OCI-LY7 (cell line): ENCODE measurements around the gene HACD3. TPM values are rescaled to one million over a fixed set of nuclear protein-coding genes. Genes with fewer than 3 reads are reported as not detected.
"Not testable (repeated sequence)": the region's sequence is repeated elsewhere in the genome, so short reads cannot be mapped to it uniquely, and the experiment has no call there.

Experiments
- BruUV-seq: library from RNA; stranded (reverse); fragments of 400-500 nt; replicated peaks from 2 replicates; lab custom pipeline; 2021; lab: Mats Ljungman, UMichigan
- CTCF ChIA-PET: fragments of 300-600 bp; sonication (Branson Sonifier 250); formaldehyde crosslinking; loops from one replicate; lab custom pipeline; 2022; ENCODE audit warnings: antibody characterized with exemption; ENCODE audit not compliant: unreplicated experiment; lab: Charles Lee
- POLR2A ChIA-PET: fragments of 300-600 bp; sonication (Branson Sonifier 250); formaldehyde crosslinking; loops from one replicate; lab custom pipeline; 2022; ENCODE audit warnings: antibody characterized with exemption; lab: Charles Lee
- DNase-seq: peaks from one replicate; pipeline ENCODE4 v3.0.0-alpha.2; 2015; ENCODE audit warnings: low spot score
- H2AFZ ChIP-seq: fragments of 200-600 bp; sonication (generic), shearing (Covaris generic); 2 replicates; pipeline ENCODE4 v1.6.1; 2014; ENCODE audit warnings: mild to moderate bottlenecking, antibody characterized with exemption, low read length, moderate library complexity
- H3K27ac ChIP-seq: fragments of 200-600 bp; sonication (generic); 2 replicates; pipeline ENCODE4 v1.5.1; 2014; ENCODE audit warnings: mixed run types, low read depth, mild to moderate bottlenecking, moderate library complexity, low read length, inconsistent platforms; ENCODE audit not compliant: poor library complexity, severe bottlenecking
- H3K36me3 ChIP-seq: fragments of 200-600 bp; sonication (generic); 2 replicates; pipeline ENCODE4 v1.6.1; 2014; ENCODE audit warnings: mild to moderate bottlenecking, antibody characterized with exemption, low read length, moderate library complexity, mixed read lengths; ENCODE audit not compliant: insufficient read depth
- H3K4me1 ChIP-seq: fragments of 200-600 bp; sonication (generic); 2 replicates; pipeline ENCODE4 v1.5.1; 2014; ENCODE audit warnings: mild to moderate bottlenecking, low read length; ENCODE audit not compliant: insufficient read depth, poor library complexity, severe bottlenecking
- H3K4me2 ChIP-seq: fragments of 200-600 bp; sonication (generic); 2 replicates; pipeline ENCODE4 v1.6.1; 2014; ENCODE audit warnings: mild to moderate bottlenecking, low read length
- H3K4me3 ChIP-seq: fragments of 200-600 bp; sonication (generic); 2 replicates; pipeline ENCODE4 v1.5.1; 2014; ENCODE audit warnings: mild to moderate bottlenecking, low read depth, low read length; ENCODE audit not compliant: poor library complexity, severe bottlenecking
- H3K79me2 ChIP-seq: fragments of 200-600 bp; sonication (generic); 2 replicates; pipeline ENCODE4 v1.6.1; 2016; ENCODE audit warnings: low read depth, mild to moderate bottlenecking, low read length, moderate library complexity, mixed read lengths; ENCODE audit not compliant: insufficient read depth
- H3K9me2 ChIP-seq: fragments of 200-600 bp; sonication (generic); 2 replicates; pipeline ENCODE4 v1.6.1; 2016; ENCODE audit warnings: mild to moderate bottlenecking, low read length, mixed read lengths; ENCODE audit not compliant: insufficient read depth
- H3K9me3 ChIP-seq: fragments of 200-600 bp; sonication (generic); 2 replicates; pipeline ENCODE4 v1.6.1; 2014; ENCODE audit warnings: mild to moderate bottlenecking, mixed run types, low read length, mixed read lengths
- H4K20me1 ChIP-seq: fragments of 200-600 bp; sonication (generic); 2 replicates; pipeline ENCODE4 v1.6.1; 2014; ENCODE audit warnings: mild to moderate bottlenecking, antibody characterized with exemption, low read length, moderate library complexity, mixed read lengths; ENCODE audit not compliant: insufficient read depth
- EZH2phosphoT487 ChIP-seq: fragments of 200-600 bp; sonication (generic); IDR thresholded peaks from 2 replicates; pipeline ENCODE4 v1.6.1; 2018; ENCODE audit warnings: low read depth, borderline replicate concordance, mild to moderate bottlenecking, mixed run types, antibody characterized with exemption, low read length, moderate library complexity, mixed read lengths
- intact Hi-C: fragments of 100-400 bp; cut with micrococcal nuclease; formaldehyde crosslinking; loops from one replicate; pipeline ENCODE4 v1.10.0; 2022; ENCODE audit not compliant: unreplicated experiment
- total RNA-seq, 2 experiments: library from RNA; depleted of rRNA in 1 of 2; stranded (reverse); fragments of >200 nt in 1 of 2; shearing (Covaris generic) in 1 of 2; gene quantifications; 2 replicates each; pipeline ENCODE4 v1.2.3, GENCODE V29; 2014 to 2022
- TF ChIP-seq, protein P1 (sequence below): fragments of 200-600 bp; sonication (generic); conservative IDR thresholded peaks from 2 replicates; pipeline ENCODE4 v1.5.1; 2014; ENCODE audit warnings: mild to moderate bottlenecking, antibody characterized with exemption, low read length, moderate library complexity, mixed read lengths

The HACD3 gene
- total RNA-seq, 2 experiments from 2014 or later, result 29.2 to 50.5 TPM

DNA sequence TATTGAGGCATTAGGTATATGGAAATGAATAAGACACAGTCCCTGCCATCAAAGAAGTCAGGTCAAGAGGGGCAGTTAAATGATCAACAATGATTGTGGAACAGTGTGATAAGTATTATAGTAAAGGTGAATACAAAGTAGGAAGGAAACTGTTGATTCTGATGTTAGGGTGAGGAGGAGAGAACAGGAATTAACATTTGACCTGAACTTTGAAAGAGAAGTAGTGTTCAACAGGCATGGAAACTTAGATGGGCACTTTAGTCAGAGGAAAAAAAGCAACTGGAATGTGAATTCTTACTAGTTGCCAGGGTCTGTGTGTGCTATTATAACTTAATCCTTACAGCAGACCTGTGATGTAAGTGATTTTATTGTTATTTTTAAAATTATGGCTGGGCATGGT lies 17.6 kb downstream of the HACD3 start:
- no peaks in the 10 kb centered on the region for H3K9me2 ChIP-seq
- peaks cover 37% of the 10 kb centered on the region for H3K79me2 ChIP-seq
- intact Hi-C loops, result no loop called here
- no peak overlapping the region for H3K27ac ChIP-seq
- DNase-seq, result no peak
- BruUV-seq, result no TSS peak
- CTCF ChIA-PET, result no interaction called here
- TF ChIP-seq, protein P1, sequence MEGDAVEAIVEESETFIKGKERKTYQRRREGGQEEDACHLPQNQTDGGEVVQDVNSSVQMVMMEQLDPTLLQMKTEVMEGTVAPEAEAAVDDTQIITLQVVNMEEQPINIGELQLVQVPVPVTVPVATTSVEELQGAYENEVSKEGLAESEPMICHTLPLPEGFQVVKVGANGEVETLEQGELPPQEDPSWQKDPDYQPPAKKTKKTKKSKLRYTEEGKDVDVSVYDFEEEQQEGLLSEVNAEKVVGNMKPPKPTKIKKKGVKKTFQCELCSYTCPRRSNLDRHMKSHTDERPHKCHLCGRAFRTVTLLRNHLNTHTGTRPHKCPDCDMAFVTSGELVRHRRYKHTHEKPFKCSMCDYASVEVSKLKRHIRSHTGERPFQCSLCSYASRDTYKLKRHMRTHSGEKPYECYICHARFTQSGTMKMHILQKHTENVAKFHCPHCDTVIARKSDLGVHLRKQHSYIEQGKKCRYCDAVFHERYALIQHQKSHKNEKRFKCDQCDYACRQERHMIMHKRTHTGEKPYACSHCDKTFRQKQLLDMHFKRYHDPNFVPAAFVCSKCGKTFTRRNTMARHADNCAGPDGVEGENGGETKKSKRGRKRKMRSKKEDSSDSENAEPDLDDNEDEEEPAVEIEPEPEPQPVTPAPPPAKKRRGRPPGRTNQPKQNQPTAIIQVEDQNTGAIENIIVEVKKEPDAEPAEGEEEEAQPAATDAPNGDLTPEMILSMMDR, result no peak
- no peak for TF ChIP-seq EZH2phosphoT487
- H2AFZ ChIP-seq, result no peak overlapping the region
- no peak overlapping the region for H3K4me3 ChIP-seq
- no peaks in the 10 kb centered on the region; the same call in 1 of the 2 replicates for H4K20me1 ChIP-seq
- no peaks in the 10 kb centered on the region for H3K9me3 ChIP-seq
- POLR2A ChIA-PET, result no interaction called here
- H3K36me3 ChIP-seq, result peaks cover 7% of the 10 kb centered on the region
- no peak overlapping the region for H3K4me2 ChIP-seq
- H3K4me1 ChIP-seq, result no peaks in the 10 kb centered on the region

DNA sequence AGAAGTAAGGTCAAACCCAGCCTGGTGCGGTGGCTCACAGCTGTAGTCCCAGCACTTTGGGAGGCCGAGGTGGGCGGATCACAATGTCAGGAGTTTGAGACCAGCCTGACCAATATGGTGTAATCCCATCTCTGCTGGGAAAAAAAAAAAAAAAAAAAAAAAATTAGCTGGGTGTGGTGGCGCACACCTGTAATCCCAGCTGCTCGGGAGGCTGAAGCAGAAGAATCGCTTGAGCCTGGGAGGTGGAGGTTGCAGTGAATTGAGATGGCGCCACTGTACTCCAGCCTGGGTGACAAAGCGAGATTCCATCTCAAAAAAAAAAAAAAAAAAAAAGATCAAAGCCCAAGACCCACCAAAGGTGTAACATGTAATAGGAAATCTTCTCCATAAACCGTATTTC lies 19.0 kb downstream of the HACD3 start:
- CTCF ChIA-PET, H3K4me2 ChIP-seq, H3K9me3 ChIP-seq, H4K20me1 ChIP-seq, BruUV-seq, POLR2A ChIA-PET, H3K27ac ChIP-seq, H2AFZ ChIP-seq, H3K4me3 ChIP-seq, intact Hi-C loops, H3K4me1 ChIP-seq, DNase-seq, H3K9me2 ChIP-seq: not testable (repeated sequence)
- peaks cover 25% of the 10 kb centered on the region for H3K79me2 ChIP-seq
- H3K36me3 ChIP-seq, result peaks cover 19% of the 10 kb centered on the region

DNA sequence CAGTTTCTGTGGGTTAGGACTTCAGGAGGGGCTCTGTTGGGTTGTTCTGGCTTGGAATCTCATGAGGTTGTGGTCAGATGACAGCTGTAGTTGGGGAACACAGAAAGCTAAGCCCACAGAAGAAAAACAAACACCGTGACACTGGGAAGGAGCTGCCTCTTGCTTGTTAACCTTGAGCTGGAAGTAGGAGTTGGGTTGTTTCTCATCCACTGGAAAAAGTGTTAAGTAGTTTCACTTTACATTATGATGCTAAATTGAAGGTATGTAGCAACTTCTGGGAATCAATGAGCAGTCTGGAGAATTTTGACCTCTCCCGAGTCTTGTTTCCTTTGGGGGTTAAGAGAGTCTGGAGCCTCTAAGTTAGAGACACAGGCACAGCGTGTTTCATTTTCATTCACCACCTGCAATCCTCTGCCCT lies 20.4 kb downstream of the HACD3 start:
- no peak for DNase-seq
- no peak overlapping the region for H3K27ac ChIP-seq
- ChIA-PET CTCF (interaction anchor here (0.5 kb wide), 1 partner anchor 27 kb away, joined by 4 read pairs; no protein-coding TSS in a partner anchor), POLR2A (no interaction called here)
- H3K4me2 ChIP-seq, result no peak overlapping the region
- peaks cover 17% of the 10 kb centered on the region for H3K79me2 ChIP-seq
- no peak overlapping the region for H2AFZ ChIP-seq
- intact Hi-C loops, result no loop called here
- no peaks in the 10 kb centered on the region for H3K4me1 ChIP-seq
- BruUV-seq, result no TSS peak
- no peaks in the 10 kb centered on the region for H3K9me3 ChIP-seq
- peaks cover 20% of the 10 kb centered on the region for H3K36me3 ChIP-seq
- no peak overlapping the region for H3K4me3 ChIP-seq
- no peaks in the 10 kb centered on the region for H3K9me2 ChIP-seq
- TF ChIP-seq, protein P1, result no peak
- no peak for TF ChIP-seq EZH2phosphoT487
- no peaks in the 10 kb centered on the region for H4K20me1 ChIP-seq
